Panc1 (cell line): ENCODE data around the gene KCNMB2. TPM values are rescaled to one million over a fixed set of nuclear protein-coding genes. Genes with fewer than 3 reads are reported as not detected.

ENCODE experiments used
- ATAC-seq: fragments of 200-7000 bp; cut with Tn5 transposase; 2 replicates; pipeline ENCODE4 v1.9.1; 2020; ENCODE audit warnings: mild to moderate bottlenecking, moderate library complexity
- BruUV-seq: library from RNA; stranded (reverse); fragments of 400-500 nt; replicated peaks from 2 replicates; lab custom pipeline; 2021; lab: Mats Ljungman, UMichigan
- CTCF ChIA-PET: fragments of 300-600 bp; sonication (Branson Sonifier 250); formaldehyde crosslinking; loops from one replicate; lab custom pipeline; 2022; ENCODE audit warnings: antibody characterized with exemption; lab: Charles Lee
- POLR2A ChIA-PET: fragments of 300-600 bp; sonication (Branson Sonifier 250); formaldehyde crosslinking; loops from one replicate; lab custom pipeline; 2022; ENCODE audit warnings: antibody characterized with exemption; lab: Charles Lee
- DNase-seq: peaks from one replicate; pipeline ENCODE4 v3.0.0-alpha.2; 2010; ENCODE audit warnings: low read depth, low spot score
- H3K27ac ChIP-seq: 2 replicates; pipeline ENCODE4 v1.5.1; 2011; ENCODE audit warnings: mild to moderate bottlenecking, low read length, inconsistent platforms
- H3K27me3 ChIP-seq: fragments of 200-500 bp; sonication (Bioruptor generic); 2 replicates; pipeline ENCODE4 v1.6.0; 2014; ENCODE audit warnings: low read length, inconsistent platforms; ENCODE audit not compliant: control insufficient read depth, insufficient read depth
- H3K36me3 ChIP-seq: fragments of 200-500 bp; sonication (Bioruptor generic); 2 replicates; pipeline ENCODE4 v1.5.1; 2014; ENCODE audit warnings: inconsistent platforms, mild to moderate bottlenecking, low read length, moderate library complexity; ENCODE audit not compliant: control insufficient read depth, insufficient read depth
- H3K4me1 ChIP-seq: 2 replicates; pipeline ENCODE4 v1.5.1; 2011; ENCODE audit warnings: inconsistent platforms, mild to moderate bottlenecking, low read length, moderate library complexity; ENCODE audit not compliant: control insufficient read depth, insufficient read depth
- H3K4me3 ChIP-seq, 2 experiments: 2 replicates each; pipeline ENCODE4 v1.5.1; 2011 to 2012; ENCODE audit warnings: low read depth in 2 of 2, low read length in 2 of 2, mild to moderate bottlenecking in 2 of 2, inconsistent platforms in 1 of 2, moderate library complexity in 1 of 2
- H3K9me3 ChIP-seq: fragments of 200-500 bp; sonication (Bioruptor generic); 2 replicates; pipeline ENCODE4 v1.5.1; 2014; ENCODE audit warnings: low read depth, mild to moderate bottlenecking, inconsistent platforms, low read length, moderate library complexity; ENCODE audit not compliant: control insufficient read depth, insufficient read depth
- CTCF ChIP-seq: fragments of 450-650 bp; IDR thresholded peaks from 2 replicates; pipeline ENCODE4 v1.5.1; 2017; ENCODE audit warnings: mild to moderate bottlenecking
- POLR2AphosphoS5 ChIP-seq: IDR thresholded peaks from 2 replicates; pipeline ENCODE4 v1.6.1; 2012; ENCODE audit warnings: mild to moderate bottlenecking, low read depth, low read length, moderate library complexity
- REST ChIP-seq, 2 experiments: IDR thresholded peaks; 2 replicates each; pipeline ENCODE4 v1.6.1; 2011 to 2012; ENCODE audit warnings: low read depth in 2 of 2, control low read depth in 1 of 2, low read length in 1 of 2, mild to moderate bottlenecking in 1 of 2, moderate library complexity in 1 of 2; ENCODE audit not compliant: insufficient read depth in 1 of 2
- SIN3A ChIP-seq: IDR thresholded peaks from 2 replicates; pipeline ENCODE4 v1.6.1; 2012; ENCODE audit warnings: low read depth, mild to moderate bottlenecking, low read length, moderate library complexity, borderline replicate concordance; ENCODE audit not compliant: insufficient read depth
- TCF7L2 ChIP-seq: IDR thresholded peaks from 2 replicates; pipeline ENCODE4 v1.6.1; 2011; ENCODE audit warnings: mild to moderate bottlenecking, low read depth, low read length, inconsistent platforms
- in situ Hi-C: cut with HindIII; loops from 2 replicates; pipeline ENCODE4 v1.10.0; 2016; ENCODE audit warnings: low sequenced_read_pairs, low pct_unique_long_range_greater_than_20kb
- intact Hi-C: fragments of 100-400 bp; cut with micrococcal nuclease; formaldehyde crosslinking; loops from one replicate; pipeline ENCODE4 v1.10.0; 2022; ENCODE audit not compliant: unreplicated experiment
- total RNA-seq: library from RNA; stranded (reverse); gene quantifications from one replicate; pipeline ENCODE4 v1.2.1, GENCODE V29; 2021; ENCODE audit not compliant: unreplicated experiment

The KCNMB2 gene
- total RNA-seq, 1 experiment from 2014 or later: not detected

GRCh38 chr3:178705925-178706324 lies 169.7 kb downstream of the KCNMB2 start:
- in situ Hi-C loops (no loop called here), intact Hi-C loops (no loop called here)
- H3K27ac ChIP-seq: no peak overlapping the region
- CTCF ChIA-PET: no interaction called here
- no TSS peak for BruUV-seq
- no peak for ATAC-seq
- no peaks in the 10 kb centered on the region for H3K4me1 ChIP-seq
- no peaks in the 10 kb centered on the region for H3K27me3 ChIP-seq
- no peaks in the 10 kb centered on the region for H3K9me3 ChIP-seq
- POLR2A ChIA-PET: no interaction called here
- no peak for DNase-seq
- H3K4me3 ChIP-seq: no peak overlapping the region
- no peak for TF ChIP-seq REST (IDR thresholded peaks at IDR 0.05; ENCODE audit: insufficient read depth in 1 of 2, low read depth in 2 of 2, low read length in 1 of 2)
- no peak for TF ChIP-seq POLR2AphosphoS5
- no peak for TF ChIP-seq TCF7L2
- no peak for TF ChIP-seq CTCF
- TF ChIP-seq SIN3A: no peak
- no peaks in the 10 kb centered on the region for H3K36me3 ChIP-seq

- no peaks in the 10 kb centered on the region for H3K9me3 ChIP-seq
- no peak overlapping the region for H3K4me3 ChIP-seq
- no peaks in the 10 kb centered on the region for H3K36me3 ChIP-seq
- ChIA-PET POLR2A (no interaction called here), CTCF (no interaction called here)
- ATAC-seq (no peak), DNase-seq (no peak)
- H3K27ac ChIP-seq: no peak overlapping the region
- no peak for TF ChIP-seq CTCF
- no peak for TF ChIP-seq REST (IDR thresholded peaks at IDR 0.05; ENCODE audit: insufficient read depth in 1 of 2, low read depth in 2 of 2, low read length in 1 of 2)
- no peak for TF ChIP-seq SIN3A
- no peak for TF ChIP-seq POLR2AphosphoS5
- TF ChIP-seq TCF7L2: no peak
- H3K4me1 ChIP-seq: no peaks in the 10 kb centered on the region
- intact Hi-C loops: no loop called here
- no TSS peak for BruUV-seq
- no peaks in the 10 kb centered on the region for H3K27me3 ChIP-seq
- in situ Hi-C loops: no loop called here
These were observed 170.2 kb downstream of the KCNMB2 start for GRCh38 chr3:178706411-178706810.
